ENCODE results near the gene SFMBT2.

The SFMBT2 gene

GRCh38 chr10:7363700-7364099, 47.1 kb downstream of the SFMBT2 start:
- Histone ChIP-seq H3K9me3 (ENCODE audit: control insufficient read depth, insufficient read depth, low read length) (peaks cover 6% of the 10 kb centered on the region; the same call in 1 of the 2 replicates), H3K9ac (ENCODE audit: low read depth, low read length) (no peak overlapping the region), H3K27ac (ENCODE audit: low read depth, low read length) (no peak overlapping the region), H3K4me1 (ENCODE audit: control insufficient read depth, insufficient read depth, low read length) (peaks cover 16% of the 10 kb centered on the region), H3K27me3 (ENCODE audit: control insufficient read depth, insufficient read depth, low read length) (no peaks in the 10 kb centered on the region), H3K36me3 (ENCODE audit: control insufficient read depth, insufficient read depth, low read length) (peaks cover 4% of the 10 kb centered on the region; the same call in 1 of the 2 replicates), H3K4me3 (ENCODE audit: low read depth, low read length) (no peak overlapping the region)

- H3K27me3 ChIP-seq (ENCODE audit: control insufficient read depth, insufficient read depth, low read length), result no peaks in the 10 kb centered on the region
- peaks cover 16% of the 10 kb centered on the region for H3K4me1 ChIP-seq (ENCODE audit: control insufficient read depth, insufficient read depth, low read length)
- H3K9ac ChIP-seq (ENCODE audit: low read depth, low read length), result no peak overlapping the region
- peaks cover 10% of the 10 kb centered on the region; the same call in 1 of the 2 replicates for H3K9me3 ChIP-seq (ENCODE audit: control insufficient read depth, insufficient read depth, low read length)
- no peak overlapping the region for H3K4me3 ChIP-seq (ENCODE audit: low read depth, low read length)
- peaks cover 4% of the 10 kb centered on the region; the same call in 1 of the 2 replicates for H3K36me3 ChIP-seq (ENCODE audit: control insufficient read depth, insufficient read depth, low read length)
- no peak overlapping the region for H3K27ac ChIP-seq (ENCODE audit: low read depth, low read length)
These were observed 48.4 kb downstream of the SFMBT2 start for GRCh38 chr10:7362471-7362870.

GRCh38 chr10:7361316-7361715, 49.5 kb downstream of the SFMBT2 start:
- no peaks in the 10 kb centered on the region; the same call in 1 of the 2 replicates for H3K36me3 ChIP-seq (ENCODE audit: control insufficient read depth, insufficient read depth, low read length)
- no peak overlapping the region for H3K27ac ChIP-seq (ENCODE audit: low read depth, low read length)
- H3K9ac ChIP-seq (ENCODE audit: low read depth, low read length), result no peak overlapping the region
- peaks cover 16% of the 10 kb centered on the region for H3K4me1 ChIP-seq (ENCODE audit: control insufficient read depth, insufficient read depth, low read length)
- H3K27me3 ChIP-seq (ENCODE audit: control insufficient read depth, insufficient read depth, low read length), result no peaks in the 10 kb centered on the region
- peaks cover 10% of the 10 kb centered on the region; the same call in 1 of the 2 replicates for H3K9me3 ChIP-seq (ENCODE audit: control insufficient read depth, insufficient read depth, low read length)
- no peak overlapping the region for H3K4me3 ChIP-seq (ENCODE audit: low read depth, low read length)

GRCh38 chr10:7359954-7360353, 50.9 kb downstream of the SFMBT2 start:
- Histone ChIP-seq H3K27ac (ENCODE audit: low read depth, low read length) (no peak overlapping the region), H3K27me3 (ENCODE audit: control insufficient read depth, insufficient read depth, low read length) (no peaks in the 10 kb centered on the region), H3K4me3 (ENCODE audit: low read depth, low read length) (no peak overlapping the region), H3K9ac (ENCODE audit: low read depth, low read length) (no peak overlapping the region), H3K4me1 (ENCODE audit: control insufficient read depth, insufficient read depth, low read length) (peaks cover 13% of the 10 kb centered on the region), H3K36me3 (ENCODE audit: control insufficient read depth, insufficient read depth, low read length) (no peaks in the 10 kb centered on the region; the same call in 1 of the 2 replicates), H3K9me3 (ENCODE audit: control insufficient read depth, insufficient read depth, low read length) (peaks cover 10% of the 10 kb centered on the region; the same call in 1 of the 2 replicates)

- no peaks in the 10 kb centered on the region; the same call in 1 of the 2 replicates for H3K36me3 ChIP-seq (ENCODE audit: control insufficient read depth, insufficient read depth, low read length)
- H3K27ac ChIP-seq (ENCODE audit: low read depth, low read length), result no peak overlapping the region
- H3K4me1 ChIP-seq (ENCODE audit: control insufficient read depth, insufficient read depth, low read length), result peaks cover 7% of the 10 kb centered on the region; the same call in 1 of the 2 replicates
- H3K9ac ChIP-seq (ENCODE audit: low read depth, low read length), result no peak overlapping the region
- H3K27me3 ChIP-seq (ENCODE audit: control insufficient read depth, insufficient read depth, low read length), result no peaks in the 10 kb centered on the region
- peaks cover 10% of the 10 kb centered on the region; the same call in 1 of the 2 replicates for H3K9me3 ChIP-seq (ENCODE audit: control insufficient read depth, insufficient read depth, low read length)
- no peak overlapping the region for H3K4me3 ChIP-seq (ENCODE audit: low read depth, low read length)
These were observed 51.5 kb downstream of the SFMBT2 start for GRCh38 chr10:7359356-7359755.

GRCh38 chr10:7357193-7357592, 53.6 kb downstream of the SFMBT2 start:
- no peak overlapping the region for H3K4me3 ChIP-seq (ENCODE audit: low read depth, low read length)
- no peaks in the 10 kb centered on the region; the same call in 1 of the 2 replicates for H3K36me3 ChIP-seq (ENCODE audit: control insufficient read depth, insufficient read depth, low read length)

GRCh38 chr10:7354330-7355047, 56.3 kb downstream of the SFMBT2 start:
- Histone ChIP-seq H3K9ac (ENCODE audit: low read depth, low read length) (no peak overlapping the region), H3K27me3 (ENCODE audit: control insufficient read depth, insufficient read depth, low read length) (no peaks in the 10 kb centered on the region), H3K4me1 (ENCODE audit: control insufficient read depth, insufficient read depth, low read length) (no peaks in the 10 kb centered on the region), H3K4me3 (ENCODE audit: low read depth, low read length) (no peak overlapping the region), H3K9me3 (ENCODE audit: control insufficient read depth, insufficient read depth, low read length) (peaks cover 6% of the 10 kb centered on the region; the same call in 1 of the 2 replicates), H3K27ac (ENCODE audit: low read depth, low read length) (no peak overlapping the region), H3K36me3 (ENCODE audit: control insufficient read depth, insufficient read depth, low read length) (no peaks in the 10 kb centered on the region)

More at GRCh38 chr10:7357193-7357592, 53.6 kb downstream of the SFMBT2 start:
- Histone ChIP-seq H3K9me3 (ENCODE audit: control insufficient read depth, insufficient read depth, low read length) (peaks cover 6% of the 10 kb centered on the region; the same call in 1 of the 2 replicates), H3K9ac (ENCODE audit: low read depth, low read length) (no peak overlapping the region), H3K4me1 (ENCODE audit: control insufficient read depth, insufficient read depth, low read length) (no peaks in the 10 kb centered on the region), H3K27ac (ENCODE audit: low read depth, low read length) (no peak overlapping the region), H3K27me3 (ENCODE audit: control insufficient read depth, insufficient read depth, low read length) (no peaks in the 10 kb centered on the region)

GRCh38 chr10:7351894-7352293, 58.9 kb downstream of the SFMBT2 start:
- Histone ChIP-seq H3K27me3 (ENCODE audit: control insufficient read depth, insufficient read depth, low read length) (no peaks in the 10 kb centered on the region), H3K4me3 (ENCODE audit: low read depth, low read length) (no peak overlapping the region), H3K27ac (ENCODE audit: low read depth, low read length) (no peak overlapping the region), H3K9ac (ENCODE audit: low read depth, low read length) (no peak overlapping the region), H3K36me3 (ENCODE audit: control insufficient read depth, insufficient read depth, low read length) (no peaks in the 10 kb centered on the region), H3K9me3 (ENCODE audit: control insufficient read depth, insufficient read depth, low read length) (no peaks in the 10 kb centered on the region), H3K4me1 (ENCODE audit: control insufficient read depth, insufficient read depth, low read length) (no peaks in the 10 kb centered on the region)

- Histone ChIP-seq H3K27ac (ENCODE audit: low read depth, low read length) (no peak overlapping the region), H3K27me3 (ENCODE audit: control insufficient read depth, insufficient read depth, low read length) (no peaks in the 10 kb centered on the region), H3K9me3 (ENCODE audit: control insufficient read depth, insufficient read depth, low read length) (no peaks in the 10 kb centered on the region), H3K4me1 (ENCODE audit: control insufficient read depth, insufficient read depth, low read length) (no peaks in the 10 kb centered on the region), H3K9ac (ENCODE audit: low read depth, low read length) (no peak overlapping the region), H3K4me3 (ENCODE audit: low read depth, low read length) (no peak overlapping the region), H3K36me3 (ENCODE audit: control insufficient read depth, insufficient read depth, low read length) (no peaks in the 10 kb centered on the region)
These were observed 60.2 kb downstream of the SFMBT2 start for GRCh38 chr10:7350541-7351195.

GRCh38 chr10:7345717-7346116, 65.1 kb downstream of the SFMBT2 start:
- H3K27me3 ChIP-seq (ENCODE audit: control insufficient read depth, insufficient read depth, low read length), result no peaks in the 10 kb centered on the region
- H3K27ac ChIP-seq (ENCODE audit: low read depth, low read length), result no peak overlapping the region
- peaks cover 7% of the 10 kb centered on the region; the same call in 1 of the 2 replicates for H3K4me1 ChIP-seq (ENCODE audit: control insufficient read depth, insufficient read depth, low read length)
- no peaks in the 10 kb centered on the region; the same call in 1 of the 2 replicates for H3K9me3 ChIP-seq (ENCODE audit: control insufficient read depth, insufficient read depth, low read length)
- no peak overlapping the region for H3K4me3 ChIP-seq (ENCODE audit: low read depth, low read length)
- no peak overlapping the region for H3K9ac ChIP-seq (ENCODE audit: low read depth, low read length)
- H3K36me3 ChIP-seq (ENCODE audit: control insufficient read depth, insufficient read depth, low read length), result no peaks in the 10 kb centered on the region

GRCh38 chr10:7343040-7343439, 67.8 kb downstream of the SFMBT2 start:
- peaks cover 7% of the 10 kb centered on the region; the same call in 1 of the 2 replicates for H3K4me1 ChIP-seq (ENCODE audit: control insufficient read depth, insufficient read depth, low read length)
- no peaks in the 10 kb centered on the region; the same call in 1 of the 2 replicates for H3K9me3 ChIP-seq (ENCODE audit: control insufficient read depth, insufficient read depth, low read length)
- no peak overlapping the region for H3K27ac ChIP-seq (ENCODE audit: low read depth, low read length)
- H3K9ac ChIP-seq (ENCODE audit: low read depth, low read length), result no peak overlapping the region
- no peaks in the 10 kb centered on the region for H3K36me3 ChIP-seq (ENCODE audit: control insufficient read depth, insufficient read depth, low read length)
- H3K4me3 ChIP-seq (ENCODE audit: low read depth, low read length), result no peak overlapping the region
- H3K27me3 ChIP-seq (ENCODE audit: control insufficient read depth, insufficient read depth, low read length), result no peaks in the 10 kb centered on the region
